AG04449 (cell line): ENCODE data around the gene SIX5.

ENCODE experiments used
- CTCF ChIA-PET: fragments of 350-600 bp; formaldehyde crosslinking; extraction: SDS; loops from one replicate; lab custom pipeline; 2021; ENCODE audit warnings: antibody characterized with exemption; lab: Yijun Ruan, JAX
- POLR2A ChIA-PET: fragments of 400-600, 350-600 bp; formaldehyde crosslinking; extraction: SDS; loops from one replicate; lab custom pipeline; 2020; ENCODE audit warnings: antibody characterized with exemption, inconsistent platforms; lab: Yijun Ruan, JAX
- DNase-seq: peaks from one replicate; pipeline ENCODE4 v3.0.0-alpha.2; 2010; ENCODE audit warnings: low read depth, low spot score
- H3K4me3 ChIP-seq: 2 replicates; pipeline ENCODE4 v1.5.1; 2011; ENCODE audit warnings: low read depth, mild to moderate bottlenecking, control low read depth, low read length
- CTCF ChIP-seq: IDR thresholded peaks from one replicate; pipeline ENCODE4 v1.5.1; 2011; ENCODE audit warnings: mild to moderate bottlenecking, moderate library complexity, low read length, control low read depth, inconsistent platforms; ENCODE audit not compliant: insufficient read depth; ENCODE audit errors: missing control alignments

SIX5 gene

GRCh38 chr19:45780146-45780447 is 11.0 kb upstream of the SIX5 start:
- DNase-seq, result no peak
- TF ChIP-seq CTCF, result no peak
- ChIA-PET POLR2A (interaction anchor here (3.4 kb wide), 1 partner anchor 10 kb away, joined by 65 read pairs; the partner anchor contains the start of gene SIX5), CTCF (interaction anchor here (1.2 to 2.7 kb wide), 3 partner anchors 10 to 37 kb away, joined by 3 to 17 read pairs (median 3); partner anchors contain the start of gene SIX5)
- H3K4me3 ChIP-seq, result peak overlapping the region; percentile 23

GRCh38 chr19:45779231-45780145 is 10.4 kb upstream of the SIX5 start:
- CTCF ChIA-PET, result interaction anchor here (1.0 to 2.7 kb wide), 5 partner anchors 10 to 21 kb away, joined by 3 to 17 read pairs (median 4); partner anchors contain the start of gene SIX5
- peak; percentile 40 for TF ChIP-seq CTCF
- POLR2A ChIA-PET, result interaction anchor here (0.9 kb wide), 1 partner anchor 9 kb away, joined by 5 read pairs; no protein-coding TSS in a partner anchor
- no peak for DNase-seq
- peak overlapping the region; percentile 23 for H3K4me3 ChIP-seq

GRCh38 chr19:45778010-45778661 is 9.1 kb upstream of the SIX5 start:
- CTCF ChIA-PET, result interaction anchor here (1.2 to 2.7 kb wide), 2 partner anchors 8 to 22 kb away, joined by 3 to 17 read pairs; partner anchors contain the start of gene SIX5
- no peak for TF ChIP-seq CTCF
- H3K4me3 ChIP-seq, result no peak overlapping the region
- POLR2A ChIA-PET, result no interaction called here
- DNase-seq, result no peak

GRCh38 chr19:45777395-45777961 is 8.4 kb upstream of the SIX5 start:
- ChIA-PET POLR2A (no interaction called here), CTCF (interaction anchor here (2.7 kb wide), 1 partner anchor 8 kb away, joined by 17 read pairs; the partner anchor contains the start of gene SIX5)
- TF ChIP-seq CTCF, result no peak
- no peak for DNase-seq
- H3K4me3 ChIP-seq, result no peak overlapping the region

GRCh38 chr19:45774765-45775164 is 5.7 kb upstream of the SIX5 start:
- CTCF ChIA-PET, result interaction anchor here (0.6 to 9.9 kb wide), 5 partner anchors 7 to 296 kb away, joined by 3 to 170 read pairs (median 19); partner anchors contain the start of gene DMPK
- POLR2A ChIA-PET, result no interaction called here
- DNase-seq, result no peak
- no peak overlapping the region for H3K4me3 ChIP-seq
- TF ChIP-seq CTCF, result no peak
